Frontal cortex (tissue), 4 donors: ENCODE data around the gene BMP3. TPM values are rescaled to one million over a fixed set of nuclear protein-coding genes. Genes with fewer than 3 reads are reported as not detected.
"Not testable (repeated sequence)": the region's sequence is repeated elsewhere in the genome, so short reads cannot be mapped to it uniquely, and the experiment has no call there.

ENCODE experiments used
- DNase-seq, 2 donors: peaks; one replicate each; pipeline ENCODE4 v3.0.0; 2012; ENCODE audit warnings: low spot score in 2 of 2
- FAIRE-seq: peaks from 2 replicates; lab custom pipeline; 2012; peaks lifted over from hg19 to GRCh38; lab: Jason Lieb, UNC
- total RNA-seq: library from RNA; depleted of rRNA; stranded (reverse); fragments of >200 nt; gene quantifications from one replicate; pipeline ENCODE4 v1.2.3, GENCODE V29; 2014
- donor health status: control.
- donor health status: control.
- donor health status: control.

BMP3 gene, protein sequence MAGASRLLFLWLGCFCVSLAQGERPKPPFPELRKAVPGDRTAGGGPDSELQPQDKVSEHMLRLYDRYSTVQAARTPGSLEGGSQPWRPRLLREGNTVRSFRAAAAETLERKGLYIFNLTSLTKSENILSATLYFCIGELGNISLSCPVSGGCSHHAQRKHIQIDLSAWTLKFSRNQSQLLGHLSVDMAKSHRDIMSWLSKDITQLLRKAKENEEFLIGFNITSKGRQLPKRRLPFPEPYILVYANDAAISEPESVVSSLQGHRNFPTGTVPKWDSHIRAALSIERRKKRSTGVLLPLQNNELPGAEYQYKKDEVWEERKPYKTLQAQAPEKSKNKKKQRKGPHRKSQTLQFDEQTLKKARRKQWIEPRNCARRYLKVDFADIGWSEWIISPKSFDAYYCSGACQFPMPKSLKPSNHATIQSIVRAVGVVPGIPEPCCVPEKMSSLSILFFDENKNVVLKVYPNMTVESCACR
- total RNA-seq = 5.7 TPM

DNA sequence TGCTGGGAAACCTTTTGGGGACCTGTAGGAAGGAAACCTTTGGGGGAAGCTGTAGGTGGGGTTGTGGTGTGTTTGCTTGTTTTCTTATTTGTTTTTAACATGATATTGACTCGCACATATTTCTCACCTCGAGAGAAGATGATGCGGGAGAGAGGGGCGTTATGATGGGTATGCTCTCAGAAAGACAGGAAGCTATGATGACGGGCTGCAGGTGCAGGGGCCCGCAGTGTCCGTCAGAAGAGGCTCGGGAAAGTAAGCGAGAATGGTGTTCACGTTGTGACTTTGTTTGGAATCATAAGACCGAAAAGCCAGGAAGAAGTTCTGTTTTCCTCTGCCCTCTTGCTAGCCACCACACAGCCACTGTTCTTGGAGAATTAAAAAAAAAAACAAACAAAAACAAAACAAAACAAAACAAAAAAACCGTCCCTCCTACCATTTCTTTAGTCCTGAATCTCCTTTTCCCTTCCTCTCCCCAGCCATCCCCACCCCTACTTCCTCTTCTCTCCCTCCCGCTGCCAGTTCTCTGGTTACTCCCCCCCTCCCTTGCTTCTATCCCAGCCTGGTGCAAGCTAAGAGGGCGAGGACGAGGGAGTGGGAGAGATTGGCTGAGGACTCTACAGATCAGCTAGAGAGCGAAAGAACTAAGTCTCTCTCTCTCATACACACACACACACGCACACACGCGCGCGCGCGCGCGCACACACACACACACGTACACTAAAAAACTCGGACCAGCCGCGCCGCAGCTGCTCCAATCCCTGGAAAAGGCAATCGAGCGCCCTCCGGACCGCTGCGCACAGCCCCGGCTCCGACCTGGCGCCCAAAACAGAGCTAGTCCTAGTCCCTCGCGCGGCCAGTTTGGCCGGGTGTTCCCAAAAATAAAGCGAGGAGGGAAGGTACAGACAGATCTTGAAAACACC lies at the start of gene BMP3:
Gene BMP3 (plus strand): TSS at position 648 of the 920 bp plus-strand sequence. CDS start 577 bp downstream, outside the sequence.
- DNase-seq = peak in 1 of 2 donors; percentile 16
- no peak for FAIRE-seq

DNA sequence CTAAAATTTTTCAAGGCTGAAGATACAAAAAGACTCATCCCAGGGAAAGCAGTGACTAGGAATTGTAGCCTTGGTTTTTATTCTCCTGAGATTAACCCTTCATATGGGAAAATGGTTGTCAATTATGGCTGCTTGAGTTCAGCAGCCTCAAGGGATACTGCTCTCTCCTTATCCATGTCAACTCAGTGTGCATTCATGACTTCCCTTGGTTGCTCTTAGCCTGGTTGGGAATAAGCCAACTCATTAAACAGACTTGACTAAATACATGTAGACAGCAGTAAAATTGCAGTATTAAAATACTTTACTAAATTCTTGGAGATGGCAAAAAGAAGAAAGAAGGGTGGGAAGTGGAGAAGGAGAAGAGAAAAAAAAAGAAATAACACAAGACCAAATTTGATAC lies 44.5 kb upstream of the BMP3 start:
- FAIRE-seq (no peak), DNase-seq (no peak)

- no peak for FAIRE-seq
- DNase-seq = peak in 1 of 2 donors; percentile 10
Measured at GRCh38 chr4:80989921-80990544, 40.5 kb upstream of the BMP3 start.

DNA sequence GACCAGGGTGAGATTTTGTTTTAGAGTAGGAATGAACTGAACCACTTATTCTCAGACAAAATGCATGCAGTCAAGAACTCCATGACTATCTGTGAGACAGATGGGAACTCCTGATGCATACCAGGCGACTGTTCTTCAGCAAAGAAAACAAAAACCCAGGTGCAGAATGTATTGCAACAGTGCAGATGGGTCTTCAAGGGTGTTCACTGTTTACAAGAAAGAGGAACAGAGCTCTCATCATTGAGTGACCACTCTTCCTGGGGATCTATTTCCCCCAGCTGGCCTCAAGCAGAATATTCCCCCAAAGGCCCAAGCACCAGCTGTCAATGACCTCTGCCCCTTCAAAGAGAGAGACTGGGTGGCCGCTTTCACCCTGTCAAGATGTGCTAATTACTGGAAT lies 39.7 kb upstream of the BMP3 start:
- no peak for FAIRE-seq

DNA sequence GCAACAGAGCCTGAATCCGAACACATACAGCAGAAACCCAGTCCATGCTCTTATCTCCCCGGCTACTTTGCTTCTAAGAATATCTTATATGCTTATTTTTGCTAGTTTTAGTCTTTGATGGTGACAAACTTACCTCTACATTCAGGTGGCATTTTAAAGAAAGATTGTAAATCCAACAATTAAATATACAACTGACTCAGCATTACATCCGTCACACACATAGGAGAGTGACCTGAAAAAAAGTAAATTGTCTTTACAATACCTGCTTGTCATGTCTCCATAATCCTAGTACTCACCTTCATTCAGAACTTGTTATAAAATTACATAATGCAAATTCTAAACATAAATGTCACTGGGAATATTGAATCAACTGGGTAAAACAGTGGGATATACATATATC lies 30.6 kb upstream of the BMP3 start:
- FAIRE-seq (no peak), DNase-seq (no peak)

More for the DNA sequence above, 39.7 kb upstream of the BMP3 start:
- no peak for DNase-seq

DNA sequence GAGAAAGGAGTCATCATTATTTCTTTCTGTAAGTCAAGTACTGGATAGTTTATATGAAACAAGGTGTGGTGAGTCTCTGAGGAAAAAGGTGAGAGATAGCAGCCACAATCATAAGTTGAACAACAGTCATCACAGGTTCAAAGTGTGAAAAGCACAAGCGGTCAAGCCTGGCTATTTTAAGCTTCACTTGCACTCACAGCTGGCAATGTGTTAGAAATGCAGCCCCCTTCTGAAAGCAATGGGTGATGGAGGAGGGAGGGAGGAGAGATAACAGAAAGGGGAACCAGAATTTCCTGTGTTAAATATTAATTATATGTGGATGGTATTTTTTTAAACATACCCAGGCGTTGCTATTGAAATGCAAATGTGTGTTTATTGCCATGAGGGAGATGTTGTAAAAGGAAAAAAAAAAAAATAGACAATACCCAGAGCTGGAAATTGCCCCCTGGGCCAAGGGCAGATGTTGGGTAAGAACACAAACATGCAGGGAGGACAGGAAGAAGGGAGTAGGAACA lies 26.9 kb upstream of the BMP3 start:
- FAIRE-seq (no peak), DNase-seq (no peak)

GRCh38 chr4:81007417-81007816 lies 23.1 kb upstream of the BMP3 start:
- DNase-seq (no peak), FAIRE-seq (no peak)

DNA sequence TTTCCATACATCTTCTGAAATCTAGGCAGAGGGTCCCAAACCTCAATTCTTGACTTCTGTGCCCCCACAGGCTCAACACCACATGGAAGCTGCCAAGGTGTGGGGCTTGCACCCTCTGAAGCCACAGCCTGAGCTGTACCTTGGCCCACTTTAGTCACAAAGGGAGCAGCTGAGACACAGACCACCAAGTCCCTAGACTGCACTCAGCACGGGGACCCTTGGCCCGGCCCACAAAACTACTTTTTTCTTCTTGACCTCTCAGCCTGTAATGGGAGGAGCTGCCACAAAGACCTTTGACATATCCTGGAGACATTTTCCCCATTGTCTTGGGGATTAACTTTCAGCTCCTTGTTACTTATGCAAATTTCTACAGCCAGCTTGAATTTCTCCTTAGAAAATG lies 13.9 kb upstream of the BMP3 start:
- not testable (repeated sequence) for FAIRE-seq, DNase-seq

- FAIRE-seq (no peak), DNase-seq (no peak)
Measured at GRCh38 chr4:81019006-81019405, 11.5 kb upstream of the BMP3 start.

DNA sequence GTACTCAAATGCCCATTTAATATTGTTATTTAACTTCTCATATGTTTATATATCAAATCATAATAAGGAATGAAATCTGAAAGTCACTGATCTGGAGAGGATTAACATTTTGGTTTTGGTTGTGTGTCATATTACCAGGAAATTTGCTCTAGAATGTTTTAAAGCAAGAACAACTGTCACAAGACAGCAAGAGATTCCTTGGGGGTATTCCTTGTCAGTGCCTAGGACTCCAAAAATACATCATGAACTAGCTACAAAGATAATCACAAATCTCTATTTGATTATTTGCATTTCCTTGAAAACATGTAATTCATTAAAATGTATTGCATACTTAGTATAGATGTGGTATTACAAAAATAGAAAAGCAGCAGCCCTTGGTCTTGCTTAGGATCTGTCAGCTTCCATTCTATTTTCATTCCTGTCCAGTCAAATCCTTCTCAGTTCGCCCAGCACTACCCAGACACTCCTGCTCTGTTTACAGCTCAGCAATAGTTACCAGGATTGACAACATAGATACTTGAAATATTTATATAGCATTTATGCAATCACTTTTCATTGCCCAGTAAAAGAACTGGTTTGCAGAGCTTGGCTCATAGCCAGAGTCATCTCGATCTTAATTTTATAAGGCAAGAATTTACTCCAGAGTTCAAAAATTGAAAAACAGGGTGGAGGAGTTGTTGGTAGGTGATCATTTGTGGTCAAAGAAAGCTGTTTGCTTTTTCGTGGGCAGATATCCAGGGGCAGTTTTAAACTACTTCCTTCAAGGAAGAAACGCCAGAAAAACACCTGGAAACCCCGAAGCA lies 9.2 kb upstream of the BMP3 start:
- FAIRE-seq = no peak
- DNase-seq = no peak

- no peak for DNase-seq
- no peak for FAIRE-seq
Measured at GRCh38 chr4:81021981-81022380, 8.5 kb upstream of the BMP3 start.

DNA sequence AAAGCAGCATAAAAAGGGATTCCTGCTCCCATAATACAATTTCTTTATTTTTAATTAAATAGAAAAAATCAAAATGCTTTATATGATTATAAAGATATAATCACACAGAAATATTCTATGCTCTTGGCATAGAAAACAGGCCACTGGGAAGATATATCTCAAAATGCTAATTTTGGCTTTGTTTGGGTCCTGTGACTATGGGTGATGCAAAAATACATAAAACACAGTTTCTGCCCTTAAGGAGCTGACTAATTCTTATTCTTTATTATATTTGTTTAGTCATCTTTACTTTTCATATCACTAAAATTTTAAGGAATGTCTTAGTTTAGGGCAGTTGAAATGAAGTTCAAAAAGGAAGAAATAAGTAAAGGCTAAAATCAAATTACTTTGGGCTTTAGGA lies 7.0 kb upstream of the BMP3 start:
- DNase-seq (no peak), FAIRE-seq (no peak)

- DNase-seq = peak in 1 of 2 donors; percentile 8
- FAIRE-seq = no peak
Measured at GRCh38 chr4:81030981-81031791, 678 bp downstream of the BMP3 start.

GRCh38 chr4:81031796-81032551 lies 1.5 kb downstream of the BMP3 start:
- no peak for FAIRE-seq
- DNase-seq = no peak

GRCh38 chr4:81032771-81033684 lies 2.5 kb downstream of the BMP3 start:
- FAIRE-seq (no peak), DNase-seq (no peak)

- FAIRE-seq (no peak), DNase-seq (no peak)
Measured at GRCh38 chr4:81038636-81039350, 8.3 kb downstream of the BMP3 start.
